ENCODE data around the gene MMEL1. TPM values are rescaled to one million over a fixed set of nuclear protein-coding genes. Genes with fewer than 3 reads are reported as not detected.

Gene MMEL1
- total and polyA plus RNA-seq, 11 donors, result 0.30 to 2.6 (median 0.97) TPM; not detected in 5

DNA sequence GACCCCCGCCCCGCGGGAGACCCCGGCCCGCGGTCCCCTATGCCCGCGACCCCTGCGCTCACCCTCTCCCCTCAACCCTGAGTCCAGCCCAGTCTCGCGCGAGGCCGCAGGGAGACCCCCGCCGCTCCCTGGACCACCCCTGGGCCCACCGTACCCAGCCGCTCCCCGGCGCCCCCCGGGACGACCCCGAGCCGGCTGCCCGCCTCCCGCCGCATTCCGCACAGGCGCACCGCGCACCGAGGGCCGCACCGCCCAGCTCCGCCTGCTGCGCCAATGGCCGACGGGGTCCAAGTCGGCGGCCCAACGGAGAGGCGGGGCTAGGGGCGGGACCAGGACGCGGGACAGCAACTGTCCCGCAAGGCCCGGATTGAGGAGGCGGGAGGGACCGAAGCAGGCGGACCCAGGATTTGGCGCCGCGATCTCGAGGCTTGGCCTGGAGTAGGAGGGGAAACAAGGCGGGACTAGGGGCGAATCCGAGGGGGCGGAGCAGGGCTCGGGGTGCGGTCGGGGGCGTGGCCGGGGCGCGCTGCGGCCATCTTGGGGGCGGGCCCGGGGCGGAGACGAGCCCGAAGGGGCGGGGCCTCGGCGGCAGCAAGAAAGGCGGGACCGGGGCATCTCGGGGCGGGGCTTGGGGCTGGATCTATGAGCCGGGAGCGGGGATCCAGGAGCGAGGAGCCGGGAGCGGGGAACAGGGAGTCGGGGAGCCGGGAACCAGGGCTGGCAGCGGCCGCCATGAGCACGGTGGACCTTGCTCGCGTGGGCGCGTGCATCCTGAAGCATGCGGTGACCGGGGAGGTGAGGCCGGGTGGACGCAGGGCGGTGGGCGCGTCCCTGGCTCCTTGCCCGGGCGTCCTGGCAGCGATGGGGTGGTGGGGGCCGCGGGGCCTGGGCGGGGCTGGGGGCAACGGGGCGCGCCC lies 46.4 kb downstream of the MMEL1 start, which contains the start of gene PRXL2B:
TSS of gene PRXL2B (plus strand) at position 624 of the 917 bp plus-strand sequence. CDS start at position 733, 109 bp downstream.
- Histone ChIP-seq H3K36me3 (peaks cover 0 to 13% (median 0%) of the 10 kb centered on the region in 9 donors), H3K4me1 (peaks cover 3 to 38% (median 18%) of the 10 kb centered on the region in 12 donors), H3K4me3 (peak within 1 kb of the TSS; percentile 64 to 96 (median 84)), H3K27me3 (no peaks in the 10 kb centered on the region), H3K27ac (peak within 1 kb of the TSS; percentile 91 to 100 (median 98)), H3K9me3 (no peaks in the 10 kb centered on the region)
- DNase-seq (peak; percentile 99 to 100 (median 100)), ATAC-seq (peak; percentile 93 to 96 (median 94))
- TF ChIP-seq CTCF (IDR thresholded peaks at IDR 0.05) (no peak), POLR2A (IDR thresholded peaks at IDR 0.05) (peak; percentile 63 to 95)
- intact Hi-C loops (cut with DNase I), result loop anchor here in 7 of 10 donors (1.0 to 10.0 kb wide), 10 partner anchors 38 to 174 kb away; partner anchors contain the start of genes PANK4 (in 2 of the 7), PEX10 (in 2 of the 7) and MMEL1 (in 1 of the 7)
- 0 to 1% (median 1%) methylated on average over 21 to 107 of the region's 107 CpGs for WGBS, 4 donors

DNA sequence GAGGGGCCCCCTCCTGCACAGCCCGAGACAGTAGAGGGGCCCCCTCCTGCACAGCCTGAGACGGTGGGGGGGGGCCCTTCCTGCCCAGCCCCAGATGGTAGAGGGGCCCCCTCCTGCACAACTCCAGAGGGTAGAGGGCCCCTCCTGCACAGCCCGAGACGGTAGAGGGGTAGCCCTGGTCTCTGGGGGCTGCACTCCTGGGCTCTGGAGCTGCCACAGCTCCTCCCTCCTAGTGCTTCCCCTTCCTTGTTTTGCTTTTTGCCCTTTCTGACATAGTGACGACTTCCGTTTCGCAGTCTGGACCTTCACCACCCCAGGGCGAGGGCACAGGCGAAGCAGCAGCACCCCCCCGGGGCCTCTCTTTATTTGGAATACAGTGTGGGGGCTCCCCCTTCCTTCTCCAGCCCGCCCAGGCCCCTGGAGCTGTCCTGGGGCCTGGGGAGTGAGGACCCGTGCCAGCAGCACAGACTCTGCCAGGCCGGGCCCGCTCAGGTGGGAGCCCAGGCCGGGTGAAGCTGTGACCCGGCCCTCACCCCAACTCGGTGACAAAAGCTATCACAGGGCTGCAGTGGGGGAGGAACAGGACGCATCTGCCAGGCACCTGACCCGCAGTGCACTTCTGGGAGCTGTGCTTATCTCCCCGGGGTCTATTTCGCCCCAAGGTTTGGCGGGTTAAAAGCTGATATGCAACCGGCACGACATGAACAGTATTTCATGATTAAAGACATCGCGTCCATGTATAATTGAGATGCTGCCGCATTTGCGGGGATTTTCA lies 47.3 kb downstream of the MMEL1 start:
- peak overlapping the region; percentile 91 to 100 (median 98) for H3K27ac ChIP-seq
- peak; percentile 34 to 59 (median 42) for ATAC-seq

DNA sequence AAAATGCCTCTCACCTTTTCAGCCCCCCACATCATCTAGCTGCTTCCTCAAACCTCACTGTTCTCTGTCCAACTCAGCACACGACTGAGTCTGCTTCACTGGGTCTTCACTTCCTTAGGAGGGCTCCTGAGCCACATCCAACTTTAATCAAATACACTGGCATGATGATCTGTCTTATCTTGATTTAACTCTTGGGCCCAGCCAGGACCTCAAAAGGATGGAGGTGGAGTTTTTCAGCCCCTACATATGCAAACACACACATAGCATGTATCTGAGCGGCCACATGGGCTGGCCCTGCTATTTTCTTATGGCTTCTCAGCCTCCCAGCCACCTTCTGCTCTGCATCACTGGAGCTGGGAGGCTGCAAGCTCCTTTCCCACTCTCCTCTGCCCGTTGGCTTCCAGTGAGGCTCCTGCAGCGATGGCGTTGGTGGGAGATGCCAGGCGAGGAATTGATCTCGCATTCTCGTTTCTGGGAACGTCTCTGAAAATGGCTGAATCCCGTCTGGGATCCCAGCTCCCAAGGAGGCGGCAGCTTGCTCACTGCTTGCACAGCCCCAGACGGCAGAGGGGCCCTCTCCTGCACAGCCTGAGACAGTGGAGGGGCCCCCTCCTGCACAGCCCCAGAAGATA lies 48.0 kb downstream of the MMEL1 start:
- H3K27ac ChIP-seq, result peak overlapping the region; percentile 91 to 100 (median 98)
- H3K4me1 ChIP-seq, result peaks cover 3 to 38% (median 18%) of the 10 kb centered on the region in 12 donors
- H3K9me3 ChIP-seq, result no peaks in the 10 kb centered on the region
- WGBS, 4 donors, result 32 to 53% (median 37%) methylated on average over 10 to 12 of the region's 12 CpGs
- DNase-seq (peak in 2 of 5 donors; percentile 21 to 25), ATAC-seq (no peak)
- peaks cover 0 to 13% (median 0%) of the 10 kb centered on the region in 9 donors for H3K36me3 ChIP-seq
- peak overlapping the region in 11 of 12 donors; percentile 64 to 96 (median 85) for H3K4me3 ChIP-seq
- intact Hi-C loops (cut with DNase I), result loop anchor here in 8 of 10 donors (5.0 to 10.0 kb wide), 6 partner anchors 38 to 170 kb away; partner anchors contain the start of genes MMEL1 (in 1 of the 8), PANK4 (in 1 of the 8) and PEX10 (in 1 of the 8)
- H3K27me3 ChIP-seq, result peaks cover 0 to 5% (median 0%) of the 10 kb centered on the region in 9 donors
- no peak for TF ChIP-seq CTCF (IDR thresholded peaks at IDR 0.05)
- no peak for TF ChIP-seq POLR2A (IDR thresholded peaks at IDR 0.05)

More for the DNA sequence above, 47.3 kb downstream of the MMEL1 start:
- Histone ChIP-seq H3K4me3 (peak overlapping the region; percentile 64 to 96 (median 84)), H3K27me3 (no peaks in the 10 kb centered on the region), H3K9me3 (no peaks in the 10 kb centered on the region), H3K36me3 (peaks cover 0 to 13% (median 0%) of the 10 kb centered on the region in 9 donors), H3K4me1 (peaks cover 3 to 38% (median 18%) of the 10 kb centered on the region in 12 donors)
- peak; percentile 72 to 86 (median 82) for DNase-seq
- intact Hi-C loops (cut with DNase I), result loop anchor here in 7 of 10 donors (1.0 to 10.0 kb wide), 10 partner anchors 37 to 173 kb away; partner anchors contain the start of genes PANK4 (in 2 of the 7), PEX10 (in 2 of the 7) and MMEL1 (in 1 of the 7)
- WGBS, 4 donors, result 0 to 1% (median 0%) methylated on average over 18 to 28 of the region's 28 CpGs
- TF ChIP-seq CTCF (IDR thresholded peaks at IDR 0.05) (no peak), POLR2A (IDR thresholded peaks at IDR 0.05) (peak in 1 of 2 donors; percentile 57)

Measured in heart left ventricle (tissue), 16 donors.